ENCODE measurements around the gene ZNF879.

The ZNF879 gene

GRCh38 chr5:179033004-179033580, 9.5 kb downstream of the ZNF879 start:
- DNase-seq: no peak

- no peak for DNase-seq
These were observed 21.2 kb downstream of the ZNF879 start for GRCh38 chr5:179044765-179045164.

- no peak for DNase-seq
These were observed 28.2 kb downstream of the ZNF879 start for GRCh38 chr5:179051784-179052183.

GRCh38 chr5:179054036-179054785, 30.6 kb downstream of the ZNF879 start:
- no peak for DNase-seq

GRCh38 chr5:179054876-179055275, 31.3 kb downstream of the ZNF879 start:
- DNase-seq: no peak

GRCh38 chr5:179055436-179055835, 31.8 kb downstream of the ZNF879 start:
- DNase-seq: no peak

- no peak for DNase-seq
These were observed 32.2 kb downstream of the ZNF879 start for GRCh38 chr5:179055841-179056240.

- DNase-seq: peak; percentile 85 to 88
These were observed 36.8 kb downstream of the ZNF879 start, which contains the start of gene ZNF354C for GRCh38 chr5:179060116-179061008. ZNF354C (plus strand) TSS chr5:179060373; CDS start chr5:179062069, 1,696 bp downstream.

- no peak for DNase-seq
These were observed 37.4 kb downstream of the ZNF879 start for GRCh38 chr5:179061025-179061424.

GRCh38 chr5:179065703-179066102, 42.1 kb downstream of the ZNF879 start:
- DNase-seq: no peak

GRCh38 chr5:179079165-179079987, 55.8 kb downstream of the ZNF879 start:
- DNase-seq: no peak

GRCh38 chr5:179080724-179081123, 57.1 kb downstream of the ZNF879 start:
- no peak for DNase-seq
